Kidney epithelial cell (primary cell): ENCODE data around the gene LRBA. TPM values are rescaled to one million over a fixed set of nuclear protein-coding genes. Genes with fewer than 3 reads are reported as not detected.

Experiments used
- DNase-seq: peaks from one replicate; pipeline ENCODE4 v3.0.0-alpha.2; 2010; ENCODE audit warnings: low read depth
- H3K27me3 ChIP-seq: 2 replicates; pipeline ENCODE4 v1.6.0; 2011; ENCODE audit warnings: low read length; ENCODE audit not compliant: control insufficient read depth, insufficient read depth
- H3K36me3 ChIP-seq: 2 replicates; pipeline ENCODE4 v1.5.1; 2011; ENCODE audit warnings: low read length; ENCODE audit not compliant: control insufficient read depth, insufficient read depth
- H3K4me3 ChIP-seq: 2 replicates; pipeline ENCODE4 v1.5.1; 2011; ENCODE audit warnings: low read depth, mild to moderate bottlenecking, control low read depth, low read length
- total RNA-seq: library from RNA; depleted of rRNA; stranded (reverse); fragments of >200 nt; gene quantifications from 2 replicates; pipeline ENCODE4 v1.2.3, GENCODE V29; 2015
- TF ChIP-seq, protein P1 (sequence below): IDR thresholded peaks from 2 replicates; pipeline ENCODE4 v1.5.1; 2011; ENCODE audit warnings: mild to moderate bottlenecking, moderate library complexity, low read length, control low read depth, inconsistent platforms; ENCODE audit not compliant: insufficient read depth, poor library complexity, severe bottlenecking

LRBA gene
- total RNA-seq, 1 donor from 2014 or later: 85.2 TPM

- no peaks in the 10 kb centered on the region for H3K36me3 ChIP-seq
- H3K4me3 ChIP-seq: no peak overlapping the region
- TF ChIP-seq, protein P1, sequence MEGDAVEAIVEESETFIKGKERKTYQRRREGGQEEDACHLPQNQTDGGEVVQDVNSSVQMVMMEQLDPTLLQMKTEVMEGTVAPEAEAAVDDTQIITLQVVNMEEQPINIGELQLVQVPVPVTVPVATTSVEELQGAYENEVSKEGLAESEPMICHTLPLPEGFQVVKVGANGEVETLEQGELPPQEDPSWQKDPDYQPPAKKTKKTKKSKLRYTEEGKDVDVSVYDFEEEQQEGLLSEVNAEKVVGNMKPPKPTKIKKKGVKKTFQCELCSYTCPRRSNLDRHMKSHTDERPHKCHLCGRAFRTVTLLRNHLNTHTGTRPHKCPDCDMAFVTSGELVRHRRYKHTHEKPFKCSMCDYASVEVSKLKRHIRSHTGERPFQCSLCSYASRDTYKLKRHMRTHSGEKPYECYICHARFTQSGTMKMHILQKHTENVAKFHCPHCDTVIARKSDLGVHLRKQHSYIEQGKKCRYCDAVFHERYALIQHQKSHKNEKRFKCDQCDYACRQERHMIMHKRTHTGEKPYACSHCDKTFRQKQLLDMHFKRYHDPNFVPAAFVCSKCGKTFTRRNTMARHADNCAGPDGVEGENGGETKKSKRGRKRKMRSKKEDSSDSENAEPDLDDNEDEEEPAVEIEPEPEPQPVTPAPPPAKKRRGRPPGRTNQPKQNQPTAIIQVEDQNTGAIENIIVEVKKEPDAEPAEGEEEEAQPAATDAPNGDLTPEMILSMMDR: no peak
- H3K27me3 ChIP-seq: no peaks in the 10 kb centered on the region
- DNase-seq: no peak
These were observed 755.1 kb downstream of the LRBA start for GRCh38 chr4:150259861-150260567.

DNA sequence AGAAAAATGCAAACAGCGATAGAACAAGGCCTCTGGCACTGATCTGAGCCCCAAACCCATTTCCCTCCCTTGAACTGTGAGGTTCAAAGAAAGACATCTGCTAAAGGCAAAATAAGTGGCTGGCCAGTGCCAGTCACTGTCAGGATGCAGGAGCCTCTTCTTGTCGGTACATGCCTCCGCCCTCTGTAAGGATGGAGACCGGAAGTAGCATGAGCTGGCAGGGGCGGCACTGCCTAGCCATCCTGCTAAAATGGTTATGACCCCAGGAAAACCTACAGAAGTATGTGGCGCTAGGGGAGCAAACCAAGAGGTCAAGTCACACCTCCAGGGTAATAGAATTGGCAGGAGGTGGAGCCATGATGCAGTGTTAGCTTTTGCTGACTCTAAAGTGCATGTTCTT, 756.5 kb downstream of the LRBA start:
- TF ChIP-seq, protein P1: no peak
- no peaks in the 10 kb centered on the region for H3K36me3 ChIP-seq
- DNase-seq: no peak
- H3K27me3 ChIP-seq: no peaks in the 10 kb centered on the region
- H3K4me3 ChIP-seq: no peak overlapping the region

DNA sequence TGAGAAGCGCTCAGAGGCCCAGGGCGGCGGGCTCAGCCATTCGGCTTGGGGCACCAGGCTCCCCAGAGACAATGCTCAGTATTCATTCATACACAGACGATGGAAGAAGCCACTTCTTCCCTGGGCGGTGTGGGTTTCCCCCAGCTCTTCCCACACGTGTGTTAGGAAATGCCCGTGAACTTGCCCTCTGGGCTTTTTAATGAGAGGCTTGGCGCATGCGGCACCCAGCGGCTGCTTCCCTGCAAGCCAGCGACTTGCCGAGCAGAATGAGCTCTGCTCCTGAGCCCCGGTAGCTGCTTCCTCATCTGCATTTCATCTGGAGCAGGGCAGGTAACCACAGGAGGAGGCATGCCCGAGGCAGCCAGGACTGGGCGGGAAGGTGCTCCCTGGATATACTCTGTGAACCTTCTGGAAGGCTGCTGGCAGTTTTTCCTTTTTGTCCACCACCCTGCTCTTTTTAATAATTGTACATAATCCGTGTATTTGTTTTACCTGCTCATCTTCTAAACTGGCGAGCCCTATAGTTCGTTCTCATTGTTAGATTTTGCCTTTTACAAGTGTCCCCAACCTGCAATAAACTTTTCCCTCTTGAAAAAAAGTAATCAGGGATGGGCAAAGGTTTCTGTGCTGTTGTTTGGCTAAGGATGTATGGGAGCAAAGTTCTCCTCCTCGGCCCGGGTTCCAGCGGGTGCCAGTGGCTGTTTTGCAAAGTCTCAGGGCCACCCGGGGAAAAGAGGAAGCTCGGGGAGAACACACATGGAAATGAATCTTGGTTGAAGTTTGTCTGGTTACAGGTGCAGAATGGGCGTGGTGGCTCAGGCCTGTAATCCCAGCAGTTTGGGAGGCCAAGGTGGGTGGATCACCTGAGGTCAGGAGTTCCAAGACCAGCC, 758.0 kb downstream of the LRBA start:
- DNase-seq: no peak
- H3K27me3 ChIP-seq: no peaks in the 10 kb centered on the region
- TF ChIP-seq, protein P1: no peak
- H3K4me3 ChIP-seq: no peak overlapping the region
- no peaks in the 10 kb centered on the region for H3K36me3 ChIP-seq

DNA sequence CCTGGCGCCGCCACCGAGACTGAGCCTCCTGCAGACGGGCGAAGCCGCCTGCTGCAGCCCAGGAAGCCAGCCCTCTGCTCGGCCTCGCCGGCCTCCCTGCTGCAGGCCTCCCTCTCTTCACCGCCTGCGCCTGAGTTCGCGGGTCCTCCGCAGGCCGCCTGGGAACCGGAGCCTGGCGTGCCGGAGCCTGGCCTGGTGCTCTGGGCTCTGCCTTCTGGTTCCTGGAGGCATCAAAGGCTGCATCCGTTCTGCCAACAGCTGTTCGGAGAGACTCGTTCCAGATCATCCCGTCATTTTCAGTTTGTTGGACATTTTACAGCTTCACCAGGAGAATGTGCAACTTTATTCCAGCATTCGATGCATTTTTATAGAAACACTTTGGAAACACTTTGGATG, 758.9 kb downstream of the LRBA start:
- TF ChIP-seq, protein P1: no peak
- H3K27me3 ChIP-seq: no peaks in the 10 kb centered on the region
- DNase-seq: no peak

DNA sequence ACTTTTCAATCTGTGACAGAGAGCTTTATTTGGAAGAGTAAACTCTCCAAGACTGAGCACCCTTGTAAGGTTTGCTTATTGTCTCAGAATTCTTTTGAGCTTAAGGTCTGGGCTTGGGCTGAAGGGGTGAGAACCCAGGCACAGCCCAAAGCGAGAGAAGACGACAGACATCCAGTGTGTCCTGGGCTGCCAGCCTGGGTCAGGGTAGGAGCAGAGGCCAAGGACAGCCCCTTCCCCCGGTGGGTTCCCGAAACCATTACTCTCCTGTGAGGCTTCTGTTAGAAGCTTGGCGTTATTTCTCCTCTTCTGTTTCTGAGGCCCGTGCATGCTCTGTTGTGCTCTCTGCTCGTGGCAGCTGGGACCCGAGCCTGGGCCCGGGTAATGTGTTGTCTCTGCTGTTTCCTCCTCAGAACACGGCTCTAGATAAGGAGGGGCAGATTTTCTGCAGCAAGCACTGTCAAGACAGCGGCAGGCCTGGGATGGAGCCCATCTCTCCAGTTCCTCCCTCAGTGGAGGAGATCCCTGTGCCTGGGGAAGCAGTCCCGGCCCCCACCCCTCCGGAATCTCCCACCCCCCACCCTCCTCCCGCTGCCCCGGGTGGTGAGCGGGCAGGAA, 759.4 kb downstream of the LRBA start:
- Histone ChIP-seq H3K27me3 (no peaks in the 10 kb centered on the region), H3K4me3 (no peak overlapping the region), H3K36me3 (no peaks in the 10 kb centered on the region)
- DNase-seq: no peak
- TF ChIP-seq, protein P1: no peak

More for the DNA sequence above, 758.9 kb downstream of the LRBA start:
- no peak overlapping the region for H3K4me3 ChIP-seq
- H3K36me3 ChIP-seq: no peaks in the 10 kb centered on the region
